ENCODE results near the gene ART1.

The ART1 gene

GRCh38 chr11:3659595-3660515 lies 14.9 kb downstream of the ART1 start:
- peak in 1 of 42 donors; percentile 15 for DNase-seq
- intact Hi-C loops (cut with DNase I), result no loop called here

DNA sequence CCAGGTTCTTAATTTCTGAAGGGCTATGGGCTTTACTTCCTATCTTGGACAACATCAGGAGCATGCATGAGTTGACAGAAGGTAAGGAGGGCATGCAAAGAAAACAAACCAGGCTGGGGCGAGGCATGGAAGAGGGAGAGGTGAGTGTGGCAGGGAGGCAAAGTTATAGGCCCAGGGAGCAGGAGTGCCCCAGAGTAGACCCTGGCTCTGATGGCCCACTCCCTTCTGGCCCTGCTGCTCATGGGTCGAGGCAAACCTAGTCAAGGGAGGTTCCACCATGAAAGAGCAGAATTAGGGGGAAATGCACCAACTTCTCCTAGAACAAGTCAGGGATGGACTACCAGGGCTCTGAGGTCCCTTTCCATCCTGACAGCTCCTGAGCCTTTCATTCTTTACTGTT lies 16.0 kb downstream of the ART1 start:
- intact Hi-C loops (cut with DNase I), result no loop called here
- DNase-seq, result no peak

DNA sequence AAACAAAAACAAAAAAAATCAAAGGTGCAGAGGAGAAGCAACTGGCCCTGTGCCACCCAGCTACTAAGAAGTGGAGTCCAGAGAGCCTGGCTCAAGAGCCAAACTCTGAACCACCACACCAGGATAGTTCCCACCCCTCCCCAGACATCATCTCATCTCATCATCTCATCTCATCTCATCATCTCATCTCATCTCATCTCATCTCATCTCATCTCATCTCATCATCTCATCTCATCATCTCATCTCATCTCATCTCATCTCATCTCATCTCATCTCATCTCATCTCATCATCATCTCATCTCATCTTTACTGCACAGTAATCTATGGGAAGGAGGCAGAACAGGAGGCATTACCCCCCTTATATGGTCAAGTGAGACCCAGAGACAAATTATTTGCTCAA lies 17.9 kb downstream of the ART1 start:
- intact Hi-C loops (cut with DNase I), result no loop called here
- DNase-seq, result no peak

DNA sequence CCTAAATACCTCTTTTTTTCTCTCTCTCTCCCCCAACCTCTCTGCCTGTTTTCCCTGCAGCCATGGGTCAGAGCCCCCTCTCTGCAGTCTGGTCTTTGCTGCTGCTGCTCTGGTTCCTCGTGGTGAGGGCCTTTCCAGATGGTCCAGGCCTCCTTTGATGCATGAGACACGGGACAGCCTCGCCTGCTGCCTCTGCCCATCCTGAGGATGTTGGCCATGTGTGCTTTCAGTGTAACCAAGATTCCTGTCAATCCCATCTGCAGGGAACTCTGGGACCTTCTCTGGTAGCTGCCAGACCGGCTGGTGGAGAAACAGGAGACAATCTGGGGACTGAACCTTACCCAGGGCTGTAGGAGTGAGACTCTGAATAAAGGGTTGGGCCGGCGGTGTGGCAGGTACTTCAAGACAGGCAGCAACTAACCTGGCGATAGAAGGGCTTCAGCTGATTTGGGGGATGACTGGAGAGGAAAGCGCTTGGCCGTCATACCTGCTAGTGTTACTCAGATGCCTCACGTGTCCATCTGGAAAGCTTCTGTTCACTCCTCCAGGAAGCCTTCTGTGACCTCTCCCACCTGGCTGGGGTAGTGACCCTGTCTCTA lies 19.2 kb downstream of the ART1 start:
- intact Hi-C loops (cut with DNase I), result no loop called here

GRCh38 chr11:3665336-3666022 lies 20.6 kb downstream of the ART1 start:
- intact Hi-C loops (cut with DNase I), result no loop called here
- no peak for DNase-seq

More for the DNA sequence above, 19.2 kb downstream of the ART1 start:
- no peak for DNase-seq

DNA sequence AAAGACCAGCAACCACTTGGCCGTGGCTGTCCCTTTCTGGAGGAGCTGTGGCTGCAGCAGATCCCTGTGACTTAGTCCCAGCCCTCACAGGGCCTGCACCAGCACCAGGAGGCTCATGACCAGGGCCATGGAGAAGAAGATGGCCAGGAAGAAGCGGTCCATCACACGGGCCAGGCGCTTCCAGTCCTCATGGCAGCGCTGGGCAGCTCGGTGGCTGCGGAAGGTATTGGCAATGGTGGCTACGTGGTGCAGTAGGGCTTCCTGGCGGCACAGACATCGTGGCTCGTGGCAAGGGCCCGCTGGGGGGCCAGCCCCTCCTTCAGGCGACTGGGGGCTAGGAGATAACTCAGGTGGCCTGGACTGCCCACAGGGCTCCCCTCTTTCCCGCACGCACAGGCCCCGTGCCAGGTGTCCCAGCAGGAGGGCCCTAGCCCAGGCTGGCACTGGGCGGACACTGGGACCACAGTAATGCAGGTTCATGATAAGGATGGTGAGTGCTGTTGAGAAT lies 21.1 kb downstream of the ART1 start:
- DNase-seq, result no peak
- intact Hi-C loops (cut with DNase I), result no loop called here

GRCh38 chr11:3667149-3668035 lies 22.5 kb downstream of the ART1 start:
- intact Hi-C loops (cut with DNase I), result no loop called here
- DNase-seq, result no peak

- DNase-seq, result no peak
- intact Hi-C loops (cut with DNase I), result no loop called here
These were observed 24.2 kb downstream of the ART1 start for GRCh38 chr11:3669128-3669527.

GRCh38 chr11:3669742-3670183 lies 24.8 kb downstream of the ART1 start:
- intact Hi-C loops (cut with DNase I), result no loop called here
- DNase-seq, result no peak

DNA sequence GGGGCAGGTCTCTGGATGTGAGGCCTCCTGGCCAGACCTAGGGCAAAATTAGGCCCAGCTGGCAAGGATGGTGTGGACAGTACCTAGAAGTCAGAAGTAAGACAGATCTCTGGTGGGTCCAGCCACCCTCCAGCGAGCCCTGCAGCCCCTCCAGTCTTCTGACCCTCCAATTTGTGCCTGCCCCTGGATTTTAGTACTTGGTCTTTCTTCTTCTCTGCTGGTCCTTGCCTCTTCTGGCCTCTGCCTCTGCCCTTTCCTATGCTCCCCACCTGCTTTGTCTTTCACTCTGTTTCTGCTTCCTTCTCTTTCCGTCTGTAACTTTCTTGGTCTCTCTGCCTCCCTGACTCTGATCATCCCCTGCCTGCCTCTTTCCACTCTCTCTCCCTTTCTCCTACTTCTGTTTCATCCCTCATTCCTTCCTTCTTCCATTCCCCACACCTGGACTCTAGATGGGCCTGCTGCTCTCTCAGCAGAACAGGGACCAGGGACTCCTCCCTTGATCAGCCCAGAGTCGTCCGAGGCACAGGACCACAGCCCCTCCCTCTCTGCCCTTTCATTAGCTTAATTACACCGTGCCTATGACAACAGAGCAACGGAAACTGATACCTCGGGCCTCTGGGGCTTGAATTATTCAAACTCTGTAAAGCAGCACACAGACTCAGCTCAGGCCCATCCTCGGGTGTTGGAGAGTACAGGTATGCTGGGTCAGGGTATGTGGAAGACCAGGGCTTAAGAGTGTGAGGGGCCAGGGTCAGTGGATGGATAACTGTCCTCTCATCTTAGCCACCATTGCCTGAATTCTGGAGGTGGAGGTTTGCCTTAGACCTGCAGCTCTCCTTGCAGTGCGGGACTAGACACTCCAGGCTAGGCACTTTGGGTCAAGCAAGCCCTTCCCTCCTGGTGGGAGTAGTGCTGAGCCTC lies 26.7 kb downstream of the ART1 start, which contains the start of gene CHRNA10:
Gene CHRNA10, minus strand, starts transcription at position 51 of the 921 bp plus-strand sequence. CDS start 72 bp downstream, outside the sequence.
- no peak for DNase-seq
- intact Hi-C loops (cut with DNase I), result no loop called here

- DNase-seq, result no peak
- intact Hi-C loops (cut with DNase I), result no loop called here
These were observed 29.3 kb downstream of the ART1 start for GRCh38 chr11:3674189-3674588.

- intact Hi-C loops (cut with DNase I), result no loop called here
- no peak for DNase-seq
These were observed 31.0 kb downstream of the ART1 start for GRCh38 chr11:3675971-3676370.

- intact Hi-C loops (cut with DNase I), result no loop called here
These were observed 34.1 kb downstream of the ART1 start for GRCh38 chr11:3679077-3679476.

GRCh38 chr11:3683039-3683438 lies 38.1 kb downstream of the ART1 start:
- no peak for DNase-seq
- intact Hi-C loops (cut with DNase I), result no loop called here

More at GRCh38 chr11:3679077-3679476, 34.1 kb downstream of the ART1 start:
- DNase-seq, result no peak

GRCh38 chr11:3684129-3684818 lies 39.3 kb downstream of the ART1 start:
- no peak for DNase-seq
- intact Hi-C loops (cut with DNase I), result no loop called here

DNA sequence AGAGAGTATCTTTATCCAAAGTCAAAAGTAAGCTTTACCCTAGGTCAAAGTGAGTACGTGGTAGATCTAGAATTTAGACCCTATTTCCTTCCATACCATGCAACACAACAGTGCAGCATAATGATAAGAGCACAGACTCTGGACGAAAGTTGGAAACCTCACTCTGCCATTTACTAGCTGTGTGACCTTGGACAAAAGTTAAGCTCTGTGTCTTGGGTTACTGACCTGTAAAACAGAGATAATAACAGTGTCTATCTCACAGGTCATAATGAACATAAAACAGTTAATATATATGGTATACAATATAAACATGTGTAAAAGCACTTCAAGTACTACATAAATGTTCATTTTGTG lies 39.9 kb downstream of the ART1 start:
- intact Hi-C loops (cut with DNase I), result no loop called here
- no peak for DNase-seq

GRCh38 chr11:3685923-3686322 lies 41.0 kb downstream of the ART1 start:
- intact Hi-C loops (cut with DNase I), result no loop called here
- no peak for DNase-seq
